Duodenal mucosa (tissue), 2 donors: Measurements from ENCODE around the gene RRP15.

Experiments used
- H3K27ac ChIP-seq: one replicate; pipeline ENCODE4 v1.7.0; 2013; ENCODE audit warnings: low read depth, low read length
- H3K27me3 ChIP-seq, 2 donors: one replicate each; pipeline ENCODE4 v1.7.0; 2013; ENCODE audit warnings: low read length in 2 of 2, control low read depth in 1 of 2; ENCODE audit not compliant: insufficient read depth in 2 of 2, control insufficient read depth in 1 of 2
- H3K36me3 ChIP-seq, 2 donors: one replicate each; pipeline ENCODE4 v1.7.0; 2013; ENCODE audit warnings: low read length in 2 of 2, control low read depth in 1 of 2; ENCODE audit not compliant: insufficient read depth in 2 of 2, control insufficient read depth in 1 of 2
- H3K4me1 ChIP-seq, 2 donors: one replicate each; pipeline ENCODE4 v1.7.0; 2013; ENCODE audit warnings: low read length in 2 of 2, control low read depth in 1 of 2; ENCODE audit not compliant: insufficient read depth in 2 of 2, control insufficient read depth in 1 of 2
- H3K4me3 ChIP-seq, 2 donors: one replicate each; pipeline ENCODE4 v1.7.0; 2013; ENCODE audit warnings: low read length in 2 of 2, low read depth in 1 of 2
- H3K9ac ChIP-seq, 2 donors: one replicate each; pipeline ENCODE4 v1.7.0; 2013; ENCODE audit warnings: low read length in 2 of 2, low read depth in 1 of 2
- H3K9me3 ChIP-seq, 2 donors: one replicate each; pipeline ENCODE4 v1.7.0; 2013; ENCODE audit warnings: low read length in 2 of 2, control low read depth in 1 of 2; ENCODE audit not compliant: control insufficient read depth in 1 of 2

The RRP15 gene, protein sequence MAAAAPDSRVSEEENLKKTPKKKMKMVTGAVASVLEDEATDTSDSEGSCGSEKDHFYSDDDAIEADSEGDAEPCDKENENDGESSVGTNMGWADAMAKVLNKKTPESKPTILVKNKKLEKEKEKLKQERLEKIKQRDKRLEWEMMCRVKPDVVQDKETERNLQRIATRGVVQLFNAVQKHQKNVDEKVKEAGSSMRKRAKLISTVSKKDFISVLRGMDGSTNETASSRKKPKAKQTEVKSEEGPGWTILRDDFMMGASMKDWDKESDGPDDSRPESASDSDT

DNA sequence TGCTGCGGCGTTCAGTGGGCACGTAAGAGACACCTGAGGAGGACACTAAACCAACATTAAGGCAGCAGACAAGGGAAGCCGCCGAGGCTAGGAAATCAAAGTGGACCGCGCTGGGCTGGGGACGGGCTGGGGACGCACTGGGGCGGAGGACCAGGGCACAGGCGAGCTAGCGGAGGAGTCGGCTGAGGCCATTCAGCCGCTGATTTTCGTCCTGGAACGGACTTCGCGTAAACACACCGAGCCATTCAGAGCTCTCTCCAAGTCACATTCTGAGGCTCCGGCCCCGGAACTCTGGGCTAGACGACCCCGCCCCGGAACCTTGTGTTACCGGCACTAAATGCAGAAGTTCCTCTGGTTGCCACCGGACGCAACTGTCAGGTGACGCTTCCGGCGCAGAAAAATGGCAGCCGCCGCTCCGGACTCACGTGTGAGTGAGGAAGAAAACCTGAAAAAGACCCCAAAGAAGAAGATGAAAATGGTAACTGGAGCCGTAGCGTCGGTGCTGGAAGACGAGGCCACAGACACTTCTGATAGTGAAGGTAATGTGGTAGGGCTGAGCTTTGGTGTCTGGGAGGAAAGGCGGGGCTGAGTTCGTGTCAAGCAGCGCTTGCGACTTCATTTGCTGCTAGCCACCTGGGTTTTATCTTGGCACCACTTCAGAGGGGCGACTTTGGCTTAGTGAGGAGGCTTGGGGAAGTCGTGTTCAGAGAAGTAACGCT, at the start of gene RRP15:
RRP15 (plus strand) TSS at position 377 of the 719 bp plus-strand sequence; CDS start at position 401, 24 bp downstream.
- Histone ChIP-seq H3K4me1 (peaks cover 11 to 17% of the 10 kb centered on the region in 2 donors), H3K27me3 (no peaks in the 10 kb centered on the region), H3K36me3 (no peaks in the 10 kb centered on the region), H3K9me3 (no peaks in the 10 kb centered on the region), H3K9ac (peak within 1 kb of the TSS; percentile 71 to 82), H3K27ac (peak within 1 kb of the TSS; percentile 84), H3K4me3 (peak within 1 kb of the TSS; percentile 97 to 99)

DNA sequence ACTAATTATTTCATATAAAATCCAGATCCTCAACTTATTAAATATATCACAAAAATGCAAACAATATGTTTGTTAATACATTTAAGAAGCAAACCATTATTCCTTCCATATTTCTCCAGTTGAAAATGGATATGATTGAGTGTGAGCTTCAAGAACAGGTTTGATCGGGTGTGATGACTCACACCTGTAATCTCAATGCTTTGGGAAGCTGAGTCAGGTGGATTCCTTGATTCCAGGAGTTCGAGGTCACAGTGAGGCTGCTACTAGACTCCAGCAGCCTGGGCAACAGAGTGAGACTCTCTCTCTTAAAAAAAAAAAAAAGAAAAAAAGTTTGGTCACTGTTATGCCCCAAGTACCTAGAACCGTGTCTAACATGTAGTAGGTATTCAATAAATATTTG, 42.9 kb upstream of the RRP15 start:
- no peaks in the 10 kb centered on the region for H3K36me3 ChIP-seq
- H3K27me3 ChIP-seq: no peaks in the 10 kb centered on the region
- no peak overlapping the region for H3K9ac ChIP-seq
- no peak overlapping the region for H3K27ac ChIP-seq
- no peak overlapping the region for H3K4me3 ChIP-seq
- H3K9me3 ChIP-seq: no peaks in the 10 kb centered on the region
- H3K4me1 ChIP-seq: no peaks in the 10 kb centered on the region

DNA sequence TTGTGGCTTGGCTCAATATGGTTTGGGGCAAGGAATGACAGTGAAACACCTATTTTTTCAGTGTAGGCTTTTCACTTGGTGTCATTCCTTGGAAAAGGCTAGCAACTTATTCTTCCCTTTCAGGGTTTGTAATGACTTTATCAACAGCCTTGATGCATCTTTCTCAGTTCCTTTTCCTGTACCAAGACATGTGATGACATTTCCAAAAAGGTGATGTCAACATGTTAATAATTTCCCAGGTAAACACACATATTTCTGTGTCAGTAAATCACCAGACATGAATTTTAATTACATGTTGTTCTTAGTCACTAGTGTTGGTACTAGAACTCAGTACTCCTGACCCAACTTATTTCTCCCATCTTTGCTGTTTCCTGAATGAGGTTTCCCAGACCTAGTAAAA, 37.8 kb upstream of the RRP15 start:
- Histone ChIP-seq H3K36me3 (no peaks in the 10 kb centered on the region), H3K4me1 (no peaks in the 10 kb centered on the region), H3K27me3 (no peaks in the 10 kb centered on the region), H3K4me3 (no peak overlapping the region), H3K9me3 (no peaks in the 10 kb centered on the region), H3K9ac (no peak overlapping the region), H3K27ac (no peak overlapping the region)

DNA sequence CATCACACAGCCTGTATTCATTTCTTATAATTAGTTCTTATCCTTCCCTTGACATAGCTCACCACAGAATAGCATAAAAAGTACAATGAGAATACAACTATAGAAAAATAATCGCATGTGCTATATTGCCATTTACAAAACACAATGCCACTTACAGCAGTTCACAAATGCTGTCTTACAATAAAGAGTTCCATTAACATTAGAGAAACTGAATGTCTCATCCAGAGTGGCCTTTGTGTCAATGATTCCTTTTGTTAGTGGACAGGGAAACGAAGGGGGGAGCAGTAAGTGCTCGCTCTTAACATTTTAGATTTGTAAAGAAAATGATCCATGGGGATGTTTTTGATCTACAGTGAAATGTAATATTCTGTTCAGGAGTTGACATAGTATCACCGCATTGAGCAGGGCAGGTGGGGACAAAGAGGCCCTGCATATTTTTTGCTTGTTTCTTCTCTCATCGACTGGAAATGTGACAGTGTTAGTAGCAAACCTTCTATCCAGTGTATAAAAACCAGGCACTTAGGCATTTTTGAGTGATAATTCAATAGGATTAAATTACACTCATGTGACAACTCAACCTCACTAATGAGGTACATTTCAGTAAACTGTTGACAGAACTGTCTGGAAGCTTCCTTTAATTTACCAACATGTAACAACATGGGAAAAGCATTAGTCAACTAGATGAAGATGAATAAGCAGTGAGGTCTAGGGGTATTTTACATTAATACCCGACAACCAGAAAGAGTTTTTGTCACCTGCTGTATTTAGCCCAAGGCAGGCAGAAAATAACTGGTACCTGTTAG, 35.6 kb upstream of the RRP15 start:
- H3K4me1 ChIP-seq: no peaks in the 10 kb centered on the region
- H3K4me3 ChIP-seq: no peak overlapping the region
- H3K27me3 ChIP-seq: no peaks in the 10 kb centered on the region
- no peaks in the 10 kb centered on the region for H3K36me3 ChIP-seq
- no peak overlapping the region for H3K27ac ChIP-seq
- no peak overlapping the region for H3K9ac ChIP-seq
- no peaks in the 10 kb centered on the region for H3K9me3 ChIP-seq

DNA sequence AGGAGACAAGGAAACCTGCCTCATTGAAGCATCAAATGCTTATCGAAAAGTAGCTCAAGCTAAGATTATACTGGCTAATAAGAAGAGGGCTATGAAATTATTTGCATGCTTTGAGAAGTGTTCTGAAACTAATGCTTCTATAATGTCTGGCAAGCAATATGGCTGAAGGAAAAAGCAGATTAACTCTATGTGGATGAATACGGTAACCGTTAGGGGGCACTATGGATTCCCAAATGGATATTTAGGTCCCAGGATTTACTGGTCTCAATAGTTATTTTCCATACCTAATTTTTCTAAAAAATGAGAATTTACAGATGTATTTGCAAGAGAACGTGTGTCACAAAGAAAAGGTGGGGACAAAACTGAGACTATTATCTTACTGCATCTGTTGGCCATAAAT, 34.6 kb upstream of the RRP15 start:
- Histone ChIP-seq H3K27ac (no peak overlapping the region), H3K36me3 (no peaks in the 10 kb centered on the region), H3K9ac (no peak overlapping the region), H3K27me3 (no peaks in the 10 kb centered on the region), H3K4me3 (no peak overlapping the region), H3K9me3 (no peaks in the 10 kb centered on the region), H3K4me1 (no peaks in the 10 kb centered on the region)

DNA sequence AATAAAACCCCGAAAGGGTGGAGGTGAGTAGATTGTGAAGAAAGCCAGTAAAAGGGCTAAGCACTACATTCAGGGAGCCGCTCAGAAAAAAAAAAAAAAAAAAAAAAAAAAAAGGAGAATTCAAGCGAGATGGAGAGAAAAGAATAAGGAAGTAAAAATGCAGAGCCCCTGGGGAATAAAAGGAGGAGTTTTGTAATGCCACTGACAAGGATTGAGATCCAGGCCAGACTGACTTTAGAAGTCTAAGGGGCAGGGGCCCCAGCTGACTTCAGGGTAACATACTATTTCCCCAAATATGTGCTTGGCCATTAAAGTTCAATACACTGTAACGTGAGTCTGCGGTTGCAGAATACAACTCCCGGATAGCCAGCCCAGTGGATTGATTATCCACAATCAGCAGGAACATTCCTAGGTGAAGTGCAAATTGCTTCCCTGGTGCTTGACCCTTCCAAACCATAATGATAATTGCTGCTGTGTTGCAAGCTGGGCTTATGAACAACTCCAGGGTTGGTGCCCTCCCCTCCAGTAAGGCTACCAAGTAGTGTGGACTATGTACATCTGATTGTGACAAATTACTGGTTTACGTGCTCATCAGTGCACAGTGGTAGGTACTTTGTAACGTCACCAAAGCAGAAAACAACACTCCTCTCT, 30.7 kb upstream of the RRP15 start:
- H3K27ac ChIP-seq: no peak overlapping the region
- H3K9ac ChIP-seq: no peak overlapping the region
- H3K9me3 ChIP-seq: no peaks in the 10 kb centered on the region
- no peaks in the 10 kb centered on the region for H3K27me3 ChIP-seq
- H3K36me3 ChIP-seq: no peaks in the 10 kb centered on the region
- H3K4me1 ChIP-seq: no peaks in the 10 kb centered on the region
- H3K4me3 ChIP-seq: no peak overlapping the region

DNA sequence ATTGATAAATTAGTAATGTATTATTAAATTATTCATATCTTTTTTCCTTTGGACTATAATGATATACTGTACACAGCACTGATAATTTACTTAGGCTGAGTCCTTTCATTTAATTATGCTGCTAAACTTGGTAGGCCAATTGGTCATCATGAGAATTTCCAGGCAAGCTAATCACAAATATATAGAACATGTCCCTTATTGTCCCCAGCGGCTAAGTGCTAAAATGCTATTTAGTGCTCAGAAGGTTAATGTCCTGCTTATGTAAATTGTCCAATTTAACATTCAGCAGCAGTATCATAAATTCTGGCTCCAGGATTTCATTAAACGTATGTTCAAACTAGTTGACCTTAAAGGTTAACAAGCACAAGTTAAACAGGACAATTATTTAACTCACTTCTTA, 30.0 kb upstream of the RRP15 start:
- H3K4me3 ChIP-seq: no peak overlapping the region
- no peaks in the 10 kb centered on the region for H3K27me3 ChIP-seq
- no peaks in the 10 kb centered on the region for H3K9me3 ChIP-seq
- H3K9ac ChIP-seq: no peak overlapping the region
- H3K4me1 ChIP-seq: no peaks in the 10 kb centered on the region
- no peak overlapping the region for H3K27ac ChIP-seq
- H3K36me3 ChIP-seq: no peaks in the 10 kb centered on the region

DNA sequence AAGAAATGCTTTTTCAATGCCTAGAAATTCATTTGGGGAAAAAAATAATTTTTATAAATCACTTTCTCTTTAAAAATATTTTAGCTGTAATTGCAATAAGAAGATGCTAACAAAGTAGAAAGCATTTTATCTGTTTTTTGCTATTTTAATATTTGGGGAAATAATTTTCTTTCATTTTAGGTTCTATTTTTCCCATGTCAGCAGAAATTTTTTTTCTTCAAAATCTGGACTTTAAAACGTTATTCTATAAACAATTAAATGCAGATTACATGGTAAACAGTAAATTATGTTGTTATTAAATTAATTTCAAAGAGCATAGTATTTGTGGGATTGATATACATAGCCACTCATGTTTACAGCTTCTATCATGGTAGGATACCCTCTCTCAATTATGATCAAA, 27.7 kb upstream of the RRP15 start:
- Histone ChIP-seq H3K9me3 (no peaks in the 10 kb centered on the region), H3K4me1 (no peaks in the 10 kb centered on the region), H3K27me3 (no peaks in the 10 kb centered on the region), H3K36me3 (no peaks in the 10 kb centered on the region), H3K4me3 (no peak overlapping the region), H3K27ac (no peak overlapping the region), H3K9ac (no peak overlapping the region)

DNA sequence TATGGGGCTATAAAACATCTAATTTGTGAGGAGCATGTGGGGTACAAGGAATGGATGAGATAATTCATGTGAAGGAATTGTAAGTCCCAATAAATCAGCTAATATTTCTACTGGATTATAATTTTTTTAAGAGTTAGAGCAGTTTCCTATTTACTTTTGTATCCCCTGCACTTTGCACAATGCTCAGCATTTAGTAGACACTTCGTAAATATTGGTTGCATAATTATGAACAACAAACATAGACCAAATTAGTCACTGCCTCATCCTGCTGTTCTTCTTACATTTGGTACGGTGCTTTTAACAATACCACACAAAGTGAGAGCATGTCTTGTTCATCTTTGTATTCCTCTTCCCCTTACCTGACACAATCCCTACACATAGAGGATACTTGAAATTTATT, 27.1 kb upstream of the RRP15 start:
- no peak overlapping the region for H3K4me3 ChIP-seq
- H3K9me3 ChIP-seq: no peaks in the 10 kb centered on the region
- H3K27me3 ChIP-seq: no peaks in the 10 kb centered on the region
- no peak overlapping the region for H3K9ac ChIP-seq
- H3K36me3 ChIP-seq: no peaks in the 10 kb centered on the region
- H3K4me1 ChIP-seq: no peaks in the 10 kb centered on the region
- no peak overlapping the region for H3K27ac ChIP-seq

DNA sequence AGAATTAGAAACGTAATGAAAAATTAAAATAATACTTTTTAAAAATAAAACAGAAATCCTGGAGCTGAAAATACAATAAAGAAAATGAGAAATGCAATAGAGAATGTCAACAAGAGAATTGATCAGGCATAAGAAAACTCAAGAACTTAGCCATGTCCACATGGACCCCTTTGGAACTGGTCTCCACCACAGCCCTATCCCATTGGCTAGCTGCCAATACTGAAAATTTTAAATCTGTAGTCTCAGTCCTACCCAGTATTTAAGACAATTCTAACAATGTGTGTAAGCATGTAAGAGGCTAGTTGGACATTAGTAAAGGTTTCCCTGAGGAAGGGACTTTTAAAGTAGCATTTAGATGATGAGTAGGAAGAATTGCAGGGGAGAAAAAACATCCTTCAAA, 25.8 kb upstream of the RRP15 start:
- H3K27ac ChIP-seq: no peak overlapping the region
- H3K27me3 ChIP-seq: no peaks in the 10 kb centered on the region
- H3K9me3 ChIP-seq: no peaks in the 10 kb centered on the region
- no peaks in the 10 kb centered on the region for H3K4me1 ChIP-seq
- no peaks in the 10 kb centered on the region for H3K36me3 ChIP-seq
- no peak overlapping the region for H3K9ac ChIP-seq
- H3K4me3 ChIP-seq: no peak overlapping the region
